ENCODE measurements around the gene NEK9. TPM values are rescaled to one million over a fixed set of nuclear protein-coding genes. Genes with fewer than 3 reads are reported as not detected.

NEK9 gene
- total RNA-seq, 2 experiments from 2014 or later: 51.8 to 56.4 TPM

GRCh38 chr14:75101491-75101890 is 25.4 kb downstream of the NEK9 start:
- Mint-ChIP-seq H3K9me3 (no peaks in the 10 kb centered on the region), H3K36me3 (peaks cover 41% of the 10 kb centered on the region), H3K4me3 (no peak overlapping the region), H3K27me3 (no peaks in the 10 kb centered on the region), H3K4me1 (ENCODE audit: low read depth) (no peaks in the 10 kb centered on the region), H3K27ac (no peak overlapping the region)
- ChIA-PET POLR2A (no interaction called here), CTCF (interaction anchor here (2.9 kb wide), 1 partner anchor 13 kb away, joined by 16 read pairs; no protein-coding TSS in a partner anchor)
- intact Hi-C loops (cut with micrococcal nuclease): no loop called here
- no peak for DNase-seq

GRCh38 chr14:75098682-75099081 is 28.2 kb downstream of the NEK9 start:
- H3K4me3 Mint-ChIP-seq: no peak overlapping the region

DNA sequence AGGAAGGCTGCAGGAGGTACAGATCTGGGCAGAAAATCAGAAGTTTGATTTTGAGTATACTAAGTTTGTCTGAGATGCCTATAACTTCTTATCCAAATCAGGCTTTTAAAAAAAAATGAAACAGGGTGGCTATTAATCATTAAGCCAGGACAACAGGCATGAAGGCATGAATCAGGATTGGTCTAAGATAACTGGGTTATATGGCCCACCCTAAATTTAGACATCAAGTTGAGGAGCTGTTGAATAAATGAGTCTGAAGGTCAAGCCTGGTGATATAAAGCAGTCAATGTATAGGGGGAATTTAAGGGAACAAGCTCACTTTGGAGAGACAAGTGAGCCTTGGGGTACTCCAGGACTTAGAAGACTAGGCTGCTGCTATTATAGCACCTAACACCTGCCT is 28.6 kb downstream of the NEK9 start:
- no peak for DNase-seq

More at GRCh38 chr14:75098682-75099081, 28.2 kb downstream of the NEK9 start:
- Mint-ChIP-seq H3K27me3 (no peaks in the 10 kb centered on the region), H3K36me3 (peaks cover 38% of the 10 kb centered on the region), H3K4me1 (ENCODE audit: low read depth) (no peaks in the 10 kb centered on the region), H3K9me3 (no peaks in the 10 kb centered on the region), H3K27ac (no peak overlapping the region)
- DNase-seq: no peak
- POLR2A ChIA-PET: no interaction called here
- CTCF ChIA-PET: interaction anchor here (1.2 to 1.8 kb wide), 3 partner anchors 10 to 238 kb away, joined by 3 to 5 read pairs (median 5); no protein-coding TSS in a partner anchor
- intact Hi-C loops (cut with micrococcal nuclease): no loop called here

GRCh38 chr14:75096959-75097358 is 29.9 kb downstream of the NEK9 start:
- Mint-ChIP-seq H3K27ac (no peak overlapping the region), H3K9me3 (no peaks in the 10 kb centered on the region), H3K27me3 (no peaks in the 10 kb centered on the region), H3K36me3 (peaks cover 33% of the 10 kb centered on the region), H3K4me1 (ENCODE audit: low read depth) (no peaks in the 10 kb centered on the region), H3K4me3 (no peak overlapping the region)
- intact Hi-C loops (cut with micrococcal nuclease): no loop called here
- no peak for DNase-seq
- CTCF ChIA-PET: no interaction called here
- POLR2A ChIA-PET: no interaction called here

More for the DNA sequence above, 28.6 kb downstream of the NEK9 start:
- H3K9me3 Mint-ChIP-seq: no peaks in the 10 kb centered on the region
- no peak overlapping the region for H3K27ac Mint-ChIP-seq
- H3K27me3 Mint-ChIP-seq: no peaks in the 10 kb centered on the region
- no peaks in the 10 kb centered on the region for H3K4me1 Mint-ChIP-seq (ENCODE audit: low read depth)
- intact Hi-C loops (cut with micrococcal nuclease): no loop called here
- POLR2A ChIA-PET: no interaction called here
- peaks cover 34% of the 10 kb centered on the region for H3K36me3 Mint-ChIP-seq
- CTCF ChIA-PET: interaction anchor here (1.2 to 1.8 kb wide), 3 partner anchors 10 to 237 kb away, joined by 3 to 5 read pairs (median 5); no protein-coding TSS in a partner anchor
- no peak overlapping the region for H3K4me3 Mint-ChIP-seq

DNA sequence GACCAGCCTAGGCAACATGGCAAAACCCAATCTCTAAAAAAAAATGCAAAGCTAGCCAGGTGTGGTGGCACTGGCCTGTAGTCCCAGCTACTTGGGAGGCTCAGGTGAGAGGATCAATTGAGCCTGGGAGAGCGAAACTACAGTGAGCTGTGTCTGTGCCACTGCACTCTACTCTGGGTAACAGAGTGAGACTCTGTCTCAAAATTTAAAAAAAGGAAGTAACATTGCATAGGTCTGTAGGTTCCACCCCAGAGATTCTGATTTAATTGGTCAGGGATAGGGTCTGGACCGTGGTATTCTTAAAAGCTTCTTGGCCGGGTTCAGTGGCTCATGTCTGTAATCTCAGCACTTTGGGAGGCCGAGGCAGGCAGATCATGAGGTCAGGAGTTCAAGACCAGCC is 31.2 kb downstream of the NEK9 start:
- no peaks in the 10 kb centered on the region for H3K27me3 Mint-ChIP-seq
- peaks cover 32% of the 10 kb centered on the region for H3K36me3 Mint-ChIP-seq
- CTCF ChIA-PET: interaction anchor here (1.0 kb wide), 1 partner anchor 235 kb away, joined by 4 read pairs; no protein-coding TSS in a partner anchor
- POLR2A ChIA-PET: no interaction called here
- DNase-seq: no peak
- H3K27ac Mint-ChIP-seq: no peak overlapping the region
- intact Hi-C loops (cut with micrococcal nuclease): no loop called here
- no peaks in the 10 kb centered on the region for H3K4me1 Mint-ChIP-seq (ENCODE audit: low read depth)
- H3K4me3 Mint-ChIP-seq: no peak overlapping the region
- H3K9me3 Mint-ChIP-seq: no peaks in the 10 kb centered on the region

- Mint-ChIP-seq H3K4me1 (ENCODE audit: low read depth) (no peaks in the 10 kb centered on the region), H3K27ac (no peak overlapping the region), H3K36me3 (peaks cover 31% of the 10 kb centered on the region), H3K4me3 (no peak overlapping the region), H3K27me3 (no peaks in the 10 kb centered on the region), H3K9me3 (no peaks in the 10 kb centered on the region)
- POLR2A ChIA-PET: no interaction called here
- intact Hi-C loops (cut with micrococcal nuclease): no loop called here
- CTCF ChIA-PET: interaction anchor here (1.4 kb wide), 1 partner anchor 189 kb away, joined by 4 read pairs; no protein-coding TSS in a partner anchor
- no peak for DNase-seq
These were observed 32.0 kb downstream of the NEK9 start for GRCh38 chr14:75094896-75095295.

- POLR2A ChIA-PET: no interaction called here
- no peak for DNase-seq
- Mint-ChIP-seq H3K4me3 (no peak overlapping the region), H3K27ac (no peak overlapping the region), H3K4me1 (ENCODE audit: low read depth) (no peaks in the 10 kb centered on the region), H3K27me3 (no peaks in the 10 kb centered on the region), H3K9me3 (no peaks in the 10 kb centered on the region), H3K36me3 (peaks cover 16% of the 10 kb centered on the region)
- CTCF ChIA-PET: interaction anchor here (0.7 to 2.9 kb wide), 2 partner anchors 64 to 147 kb away, joined by 3 to 16 read pairs; no protein-coding TSS in a partner anchor
- intact Hi-C loops (cut with micrococcal nuclease): no loop called here
These were observed 34.1 kb downstream of the NEK9 start for GRCh38 chr14:75092698-75093097.

- H3K27ac Mint-ChIP-seq: no peak overlapping the region
- ChIA-PET POLR2A (no interaction called here), CTCF (interaction anchor here (1.8 to 4.2 kb wide), 3 partner anchors 146 to 231 kb away, joined by 5 to 25 read pairs (median 16); no protein-coding TSS in a partner anchor)
- H3K27me3 Mint-ChIP-seq: no peaks in the 10 kb centered on the region
- H3K4me1 Mint-ChIP-seq (ENCODE audit: low read depth): no peaks in the 10 kb centered on the region
- H3K4me3 Mint-ChIP-seq: no peak overlapping the region
- H3K36me3 Mint-ChIP-seq: peaks cover 17% of the 10 kb centered on the region
- no peaks in the 10 kb centered on the region for H3K9me3 Mint-ChIP-seq
- intact Hi-C loops (cut with micrococcal nuclease): no loop called here
- DNase-seq: no peak
These were observed 35.6 kb downstream of the NEK9 start for GRCh38 chr14:75091251-75091650.

- ChIA-PET CTCF (interaction anchor here (1.4 to 4.2 kb wide), 4 partner anchors 42 to 230 kb away, joined by 5 to 25 read pairs (median 11); no protein-coding TSS in a partner anchor), POLR2A (no interaction called here)
- H3K36me3 Mint-ChIP-seq: peaks cover 16% of the 10 kb centered on the region
- H3K27ac Mint-ChIP-seq: no peak overlapping the region
- no peaks in the 10 kb centered on the region for H3K4me1 Mint-ChIP-seq (ENCODE audit: low read depth)
- H3K27me3 Mint-ChIP-seq: no peaks in the 10 kb centered on the region
- no peak overlapping the region for H3K4me3 Mint-ChIP-seq
- no peaks in the 10 kb centered on the region for H3K9me3 Mint-ChIP-seq
- intact Hi-C loops (cut with micrococcal nuclease): no loop called here
- no peak for DNase-seq
These were observed 36.5 kb downstream of the NEK9 start for GRCh38 chr14:75090353-75090752.

DNA sequence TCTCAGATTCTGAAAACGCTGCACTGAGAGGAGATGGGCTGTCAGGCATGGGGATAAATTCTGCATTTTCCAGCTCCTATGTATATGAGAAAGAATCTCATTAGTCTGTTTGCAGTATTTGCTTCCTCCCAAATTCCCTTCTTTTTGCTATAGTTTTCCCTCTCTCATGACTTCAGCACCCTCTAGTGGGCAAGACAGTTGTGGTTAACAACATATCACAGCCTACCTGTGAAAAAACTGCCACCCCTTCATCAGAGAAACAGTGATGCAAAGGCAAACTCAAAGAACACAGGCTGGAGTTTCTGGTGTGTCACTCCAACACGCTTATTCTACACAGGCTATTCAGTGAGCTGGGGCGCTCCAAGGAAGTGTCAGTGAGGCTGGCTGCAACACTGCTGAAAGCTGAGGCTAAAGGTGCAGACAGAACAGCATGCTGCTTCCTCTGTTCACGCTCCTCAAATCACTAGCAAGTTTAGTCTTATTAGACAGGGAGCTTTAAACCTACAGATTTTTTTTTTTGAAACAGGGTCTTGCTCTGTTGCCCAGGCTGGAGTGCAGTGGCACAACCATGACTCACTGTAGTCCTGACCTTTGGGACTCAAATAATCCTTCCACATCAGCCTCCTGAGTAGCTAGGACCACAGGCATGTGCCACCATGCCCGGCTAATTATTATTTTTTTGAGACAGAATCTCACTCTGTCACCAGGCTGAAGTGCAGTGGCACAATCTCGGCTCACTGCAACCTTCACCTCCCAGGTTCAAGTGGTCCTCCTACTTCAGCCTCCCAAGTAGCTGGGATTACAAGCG is 38.1 kb downstream of the NEK9 start:
- no peak overlapping the region for H3K27ac Mint-ChIP-seq
- H3K4me3 Mint-ChIP-seq: no peak overlapping the region
- intact Hi-C loops (cut with micrococcal nuclease): loop anchor here (1.0 kb wide), 2 partner anchors 143 to 227 kb away; no protein-coding TSS in a partner anchor
- ChIA-PET CTCF (interaction anchor here (0.6 to 7.3 kb wide), 52 partner anchors 10 to 1605 kb away, joined by 3 to 71 read pairs (median 4); partner anchors contain the start of genes ACYP1, DLST, RPS6KL1 and ZC2HC1C), POLR2A (no interaction called here)
- H3K9me3 Mint-ChIP-seq: no peaks in the 10 kb centered on the region
- no peaks in the 10 kb centered on the region for H3K4me1 Mint-ChIP-seq (ENCODE audit: low read depth)
- H3K27me3 Mint-ChIP-seq: no peaks in the 10 kb centered on the region
- H3K36me3 Mint-ChIP-seq: peaks cover 16% of the 10 kb centered on the region
- DNase-seq: peak; percentile 23

DNA sequence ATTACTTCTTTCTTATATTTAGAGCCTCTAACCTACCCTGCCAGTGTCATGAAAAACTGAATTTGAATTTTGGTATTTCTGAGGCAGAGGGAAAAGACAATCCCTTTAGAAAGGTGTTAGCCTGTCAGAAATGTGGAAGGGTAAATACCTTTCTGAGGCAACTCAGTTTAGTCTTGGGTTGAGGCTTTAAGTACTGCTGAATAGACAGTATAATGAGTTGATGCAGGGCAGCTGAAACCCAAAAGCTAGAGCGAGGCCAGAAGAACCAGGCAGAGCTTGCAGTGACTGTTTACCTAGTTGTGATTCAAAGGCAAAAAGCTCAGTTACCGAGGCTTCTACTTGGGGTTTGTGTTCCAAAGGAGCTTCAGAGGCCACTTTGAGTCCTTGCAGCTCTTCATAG is 38.7 kb downstream of the NEK9 start:
- no peak overlapping the region for H3K4me3 Mint-ChIP-seq
- no peaks in the 10 kb centered on the region for H3K9me3 Mint-ChIP-seq
- no peaks in the 10 kb centered on the region for H3K4me1 Mint-ChIP-seq (ENCODE audit: low read depth)
- no peaks in the 10 kb centered on the region for H3K27me3 Mint-ChIP-seq
- intact Hi-C loops (cut with micrococcal nuclease): loop anchor here (1.0 kb wide), 2 partner anchors 143 to 227 kb away; no protein-coding TSS in a partner anchor
- ChIA-PET CTCF (interaction anchor here (0.6 to 7.3 kb wide), 49 partner anchors 10 to 1605 kb away, joined by 3 to 71 read pairs (median 4); partner anchors contain the start of genes ACYP1, DLST, RPS6KL1 and ZC2HC1C), POLR2A (no interaction called here)
- peaks cover 18% of the 10 kb centered on the region for H3K36me3 Mint-ChIP-seq
- no peak for DNase-seq
- no peak overlapping the region for H3K27ac Mint-ChIP-seq

DNA sequence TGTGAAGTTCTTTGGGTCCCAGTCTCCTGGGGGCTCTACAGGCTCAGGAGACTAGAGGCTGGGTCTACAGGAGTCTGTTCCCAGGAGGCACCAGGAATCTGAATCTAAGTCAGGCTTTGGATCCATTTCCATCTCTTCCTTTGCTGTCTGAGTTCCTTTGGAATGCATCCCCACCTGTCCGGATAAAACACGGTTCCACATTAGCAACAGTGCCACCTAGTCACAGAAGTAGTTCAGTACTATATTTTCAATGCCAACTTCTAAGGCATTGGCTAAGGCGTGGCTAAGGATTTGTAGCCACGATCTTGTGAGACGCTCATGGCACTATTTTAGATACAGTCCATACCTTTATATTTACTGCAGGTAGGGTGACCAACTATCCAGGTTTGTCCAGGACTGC is 42.3 kb downstream of the NEK9 start:
- CTCF ChIA-PET: interaction anchor here (1.0 to 7.3 kb wide), 2 partner anchors 138 to 223 kb away, joined by 3 to 71 read pairs; no protein-coding TSS in a partner anchor
- Mint-ChIP-seq H3K4me1 (ENCODE audit: low read depth) (no peaks in the 10 kb centered on the region), H3K27me3 (no peaks in the 10 kb centered on the region), H3K4me3 (no peak overlapping the region), H3K36me3 (peaks cover 23% of the 10 kb centered on the region), H3K27ac (no peak overlapping the region), H3K9me3 (no peaks in the 10 kb centered on the region)
- intact Hi-C loops (cut with micrococcal nuclease): no loop called here
- no peak for DNase-seq
- POLR2A ChIA-PET: no interaction called here

Measured in activated CD4-positive, alpha-beta memory T cell treated with anti-CD3 and anti-CD28 coated beads for 36 hours (primary cell).